Neural cell (in vitro differentiated cells): ENCODE data around the gene FYN. TPM values are rescaled to one million over a fixed set of nuclear protein-coding genes. Genes with fewer than 3 reads are reported as not detected.

Source experiments
- H2AFZ ChIP-seq: fragments of 200-600, 300-800 bp; sonication (generic), shearing (Covaris generic); 2 replicates; pipeline ENCODE4 v1.6.0; 2014; ENCODE audit warnings: low read depth, mild to moderate bottlenecking, antibody characterized with exemption, low read length, moderate library complexity
- H3F3A ChIP-seq: fragments of 200-600 bp; shearing (Covaris generic); 2 replicates; pipeline ENCODE4 v1.6.1; 2016; ENCODE audit warnings: mild to moderate bottlenecking, moderate library complexity, mixed read lengths, antibody characterized with exemption, low read length; ENCODE audit not compliant: insufficient read depth, poor library complexity, severe bottlenecking
- H3K27ac ChIP-seq: fragments of 200-600, 300-800 bp; sonication (generic), shearing (Covaris generic); 2 replicates; pipeline ENCODE4 v1.5.1; 2014; ENCODE audit warnings: mild to moderate bottlenecking, low read length, moderate library complexity
- H3K27me3 ChIP-seq: fragments of 300-800, 200-600 bp; sonication (generic), shearing (Covaris generic); 2 replicates; pipeline ENCODE4 v1.6.0; 2014; ENCODE audit warnings: mild to moderate bottlenecking, low read depth, low read length, moderate library complexity; ENCODE audit not compliant: insufficient read depth
- H3K36me3 ChIP-seq: fragments of 300-800, 200-600 bp; sonication (generic), shearing (Covaris generic); 2 replicates; pipeline ENCODE4 v1.5.1; 2014; ENCODE audit warnings: mild to moderate bottlenecking, antibody characterized with exemption, low read length, moderate library complexity; ENCODE audit not compliant: insufficient read depth
- H3K4me2 ChIP-seq: fragments of 300-800, 200-600 bp; sonication (generic), shearing (Covaris generic); 2 replicates; pipeline ENCODE4 v1.6.0; 2014; ENCODE audit warnings: mild to moderate bottlenecking, low read length
- H3K4me3 ChIP-seq: fragments of 300-800, 200-600 bp; sonication (generic), shearing (Covaris generic); 2 replicates; pipeline ENCODE4 v1.5.1; 2014; ENCODE audit warnings: mild to moderate bottlenecking, low read length, moderate library complexity
- H3K79me2 ChIP-seq: fragments of 200-600 bp; shearing (Covaris generic); replicated peaks from 2 replicates; pipeline ENCODE4 v1.6.0; 2014; ENCODE audit warnings: mild to moderate bottlenecking, low read length, moderate library complexity; ENCODE audit not compliant: insufficient read depth
- H3K9ac ChIP-seq: fragments of 300-800, 200-600 bp; sonication (generic), shearing (Covaris generic); 2 replicates; pipeline ENCODE4 v1.6.1; 2016; ENCODE audit warnings: mild to moderate bottlenecking, low read length, mixed read lengths
- H3K9me2 ChIP-seq: fragments of 200-600 bp; shearing (Covaris generic); 2 replicates; pipeline ENCODE4 v1.6.1; 2016; ENCODE audit warnings: mild to moderate bottlenecking, low read length, mixed read lengths; ENCODE audit not compliant: insufficient read depth
- H3K9me3 ChIP-seq: fragments of 200-600, 300-800 bp; sonication (generic), shearing (Covaris generic); 2 replicates; pipeline ENCODE4 v1.6.1; 2016; ENCODE audit warnings: mild to moderate bottlenecking, mixed run types, low read length, moderate library complexity, mixed read lengths
- H4K20me1 ChIP-seq: fragments of 200-600 bp; shearing (Covaris generic); 2 replicates; pipeline ENCODE4 v1.6.1; 2016; ENCODE audit warnings: mild to moderate bottlenecking, mixed run types; ENCODE audit not compliant: insufficient read depth
- EP300 ChIP-seq: fragments of 450-650 bp; conservative IDR thresholded peaks from 2 replicates; pipeline ENCODE4 v1.6.1; 2014; ENCODE audit warnings: antibody characterized with exemption, mild to moderate bottlenecking, moderate library complexity; ENCODE audit not compliant: poor library complexity, severe bottlenecking
- EZH2 ChIP-seq: fragments of 200-600, 300-800 bp; shearing (Covaris generic), sonication (generic); IDR thresholded peaks from 2 replicates; pipeline ENCODE4 v1.6.1; 2014; ENCODE audit warnings: antibody characterized with exemption, low read length, borderline replicate concordance, mild to moderate bottlenecking; ENCODE audit not compliant: insufficient read depth, poor library complexity, severe bottlenecking
- MXI1 ChIP-seq: fragments of 450-650 bp; conservative IDR thresholded peaks from 2 replicates; pipeline ENCODE4 v1.6.1; 2014; ENCODE audit warnings: antibody characterized with exemption, mild to moderate bottlenecking; ENCODE audit not compliant: poor library complexity, severe bottlenecking
- POLR2AphosphoS5 ChIP-seq: IDR thresholded peaks from 2 replicates; pipeline ENCODE4 v1.6.1; 2012
- RAD21 ChIP-seq: fragments of 450-650 bp; conservative IDR thresholded peaks from 2 replicates; pipeline ENCODE4 v1.6.1; 2014; ENCODE audit warnings: antibody characterized with exemption, mild to moderate bottlenecking, moderate library complexity
- REST ChIP-seq: IDR thresholded peaks from 2 replicates; pipeline ENCODE4 v1.6.1; 2012; ENCODE audit warnings: borderline replicate concordance
- SMC3 ChIP-seq: fragments of 450-650 bp; conservative IDR thresholded peaks from 2 replicates; pipeline ENCODE4 v1.6.1; 2014; ENCODE audit warnings: antibody characterized with exemption, mild to moderate bottlenecking, moderate library complexity; ENCODE audit not compliant: poor library complexity
- TAF1 ChIP-seq: IDR thresholded peaks from 2 replicates; pipeline ENCODE4 v1.6.1; 2012; ENCODE audit warnings: low read depth
- polyA plus RNA-seq: library from polyadenylated mRNA; depleted of rRNA; stranded (reverse); fragments of >200 nt; gene quantifications from 2 replicates; pipeline ENCODE4 v1.2.3, GENCODE V29; 2014
- TF ChIP-seq, protein P1 (sequence below): fragments of 450-650 bp; IDR thresholded peaks from 2 replicates; pipeline ENCODE4 v1.5.1; 2014; ENCODE audit warnings: antibody characterized with exemption, mild to moderate bottlenecking, moderate library complexity; ENCODE audit not compliant: poor library complexity, severe bottlenecking

Gene FYN
- polyA plus RNA-seq, 1 donor from 2014 or later: 277 TPM

DNA sequence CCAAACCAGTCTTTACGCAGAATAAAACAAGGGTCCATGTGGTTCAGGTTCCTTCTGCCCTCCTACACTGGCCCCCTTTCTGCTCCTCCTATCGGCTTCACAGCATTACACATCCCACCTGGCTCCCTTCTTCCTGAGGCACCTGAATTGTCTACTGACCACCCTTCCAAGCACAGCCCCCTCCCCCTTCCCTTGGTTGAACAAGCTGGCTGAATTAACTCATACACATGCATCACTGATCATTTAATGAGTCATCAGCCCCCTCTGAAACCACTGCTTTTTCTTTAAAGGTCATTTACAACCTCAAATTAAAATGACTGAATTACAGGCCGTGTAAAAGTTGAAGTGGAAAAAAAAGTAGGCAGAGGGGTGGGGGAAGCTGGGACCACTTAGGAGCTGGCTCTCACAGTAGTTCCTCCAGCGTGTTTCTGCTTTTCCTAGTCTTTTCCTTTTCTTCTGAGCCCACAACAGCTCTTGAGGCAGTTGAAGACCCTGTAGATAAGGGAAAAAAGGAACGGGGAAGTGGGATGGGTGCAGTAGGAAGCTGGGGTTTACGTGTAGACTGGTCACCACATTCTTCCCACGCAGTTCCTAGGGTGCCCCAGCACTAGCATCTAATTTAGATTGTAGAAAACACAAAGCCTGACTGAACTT is 67.6 kb downstream of the FYN start:
- Histone ChIP-seq H3K4me2 (no peak overlapping the region), H3F3A (no peaks in the 10 kb centered on the region), H3K27ac (no peak overlapping the region), H3K9ac (no peak overlapping the region), H3K4me3 (no peak overlapping the region), H3K79me2 (peaks cover 22% of the 10 kb centered on the region), H2AFZ (no peak overlapping the region), H3K27me3 (no peaks in the 10 kb centered on the region), H4K20me1 (no peaks in the 10 kb centered on the region), H3K9me2 (no peaks in the 10 kb centered on the region), H3K9me3 (no peaks in the 10 kb centered on the region), H3K36me3 (no peaks in the 10 kb centered on the region)
- no peak for TF ChIP-seq TAF1
- TF ChIP-seq POLR2AphosphoS5: no peak
- no peak for TF ChIP-seq RAD21
- TF ChIP-seq MXI1: no peak
- TF ChIP-seq SMC3: no peak
- no peak for TF ChIP-seq REST
- TF ChIP-seq, protein P1, sequence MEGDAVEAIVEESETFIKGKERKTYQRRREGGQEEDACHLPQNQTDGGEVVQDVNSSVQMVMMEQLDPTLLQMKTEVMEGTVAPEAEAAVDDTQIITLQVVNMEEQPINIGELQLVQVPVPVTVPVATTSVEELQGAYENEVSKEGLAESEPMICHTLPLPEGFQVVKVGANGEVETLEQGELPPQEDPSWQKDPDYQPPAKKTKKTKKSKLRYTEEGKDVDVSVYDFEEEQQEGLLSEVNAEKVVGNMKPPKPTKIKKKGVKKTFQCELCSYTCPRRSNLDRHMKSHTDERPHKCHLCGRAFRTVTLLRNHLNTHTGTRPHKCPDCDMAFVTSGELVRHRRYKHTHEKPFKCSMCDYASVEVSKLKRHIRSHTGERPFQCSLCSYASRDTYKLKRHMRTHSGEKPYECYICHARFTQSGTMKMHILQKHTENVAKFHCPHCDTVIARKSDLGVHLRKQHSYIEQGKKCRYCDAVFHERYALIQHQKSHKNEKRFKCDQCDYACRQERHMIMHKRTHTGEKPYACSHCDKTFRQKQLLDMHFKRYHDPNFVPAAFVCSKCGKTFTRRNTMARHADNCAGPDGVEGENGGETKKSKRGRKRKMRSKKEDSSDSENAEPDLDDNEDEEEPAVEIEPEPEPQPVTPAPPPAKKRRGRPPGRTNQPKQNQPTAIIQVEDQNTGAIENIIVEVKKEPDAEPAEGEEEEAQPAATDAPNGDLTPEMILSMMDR: no peak
- TF ChIP-seq EP300: no peak
- TF ChIP-seq EZH2: no peak

- no peak for TF ChIP-seq EZH2
- TF ChIP-seq, protein P1: no peak
- no peak for TF ChIP-seq POLR2AphosphoS5
- no peak for TF ChIP-seq REST
- TF ChIP-seq RAD21: no peak
- TF ChIP-seq SMC3: no peak
- no peak for TF ChIP-seq TAF1
- no peak for TF ChIP-seq EP300
- no peak for TF ChIP-seq MXI1
- H3K4me3 ChIP-seq: no peak overlapping the region
- H3K36me3 ChIP-seq: no peaks in the 10 kb centered on the region
These were observed 68.5 kb downstream of the FYN start for GRCh38 chr6:111804627-111805235.

More at GRCh38 chr6:111804627-111805235, 68.5 kb downstream of the FYN start:
- no peaks in the 10 kb centered on the region for H3F3A ChIP-seq
- peaks cover 25% of the 10 kb centered on the region for H3K79me2 ChIP-seq
- no peaks in the 10 kb centered on the region for H3K27me3 ChIP-seq
- H3K9me2 ChIP-seq: no peaks in the 10 kb centered on the region
- H4K20me1 ChIP-seq: no peaks in the 10 kb centered on the region
- H3K9ac ChIP-seq: no peak overlapping the region
- H3K4me2 ChIP-seq: no peak overlapping the region
- no peaks in the 10 kb centered on the region for H3K9me3 ChIP-seq
- no peak overlapping the region for H2AFZ ChIP-seq
- H3K27ac ChIP-seq: no peak overlapping the region
